Measurements from ENCODE around the gene TNFRSF6B.

TNFRSF6B gene

GRCh38 chr20:63692436-63693082 lies 3.9 kb upstream of the TNFRSF6B start:
- no peak for TF ChIP-seq POLR2A (IDR thresholded peaks at IDR 0.05; ENCODE audit: low read depth, low read length)
- DNase-seq (ENCODE audit: insufficient read length, low spot score) (peak; percentile 46), FAIRE-seq (no peak)

GRCh38 chr20:63693083-63693732 lies 3.2 kb upstream of the TNFRSF6B start:
- TF ChIP-seq POLR2A (IDR thresholded peaks at IDR 0.05; ENCODE audit: low read depth, low read length), result no peak
- no peak for FAIRE-seq
- no peak for DNase-seq (ENCODE audit: insufficient read length, low spot score)

GRCh38 chr20:63693733-63694583 lies 2.5 kb upstream of the TNFRSF6B start:
- TF ChIP-seq POLR2A (IDR thresholded peaks at IDR 0.05; ENCODE audit: low read depth, low read length), result no peak
- DNase-seq (ENCODE audit: insufficient read length, low spot score), result no peak
- no peak for FAIRE-seq

GRCh38 chr20:63694584-63695423 lies 1.6 kb upstream of the TNFRSF6B start:
- TF ChIP-seq POLR2A (IDR thresholded peaks at IDR 0.05; ENCODE audit: low read depth, low read length), result no peak
- FAIRE-seq (no peak), DNase-seq (ENCODE audit: insufficient read length, low spot score) (no peak)

GRCh38 chr20:63695424-63696305 lies 787 bp upstream of the TNFRSF6B start:
- FAIRE-seq, result no peak
- no peak for DNase-seq (ENCODE audit: insufficient read length, low spot score)
- TF ChIP-seq POLR2A (IDR thresholded peaks at IDR 0.05; ENCODE audit: low read depth, low read length), result no peak

GRCh38 chr20:63696306-63696627 lies 185 bp upstream of the TNFRSF6B start:
- TF ChIP-seq POLR2A (IDR thresholded peaks at IDR 0.05; ENCODE audit: low read depth, low read length), result no peak
- DNase-seq (ENCODE audit: insufficient read length, low spot score) (peak; percentile 42), FAIRE-seq (no peak)

- FAIRE-seq, result no peak
- no peak for TF ChIP-seq POLR2A (IDR thresholded peaks at IDR 0.05; ENCODE audit: low read depth, low read length)
- peak; percentile 38 for DNase-seq (ENCODE audit: insufficient read length, low spot score)
These were observed 960 bp downstream of the TNFRSF6B start for GRCh38 chr20:63697357-63697867.

- no peak for DNase-seq (ENCODE audit: insufficient read length, low spot score)
- no peak for FAIRE-seq
- no peak for TF ChIP-seq POLR2A (IDR thresholded peaks at IDR 0.05; ENCODE audit: low read depth, low read length)
These were observed 1.6 kb downstream of the TNFRSF6B start for GRCh38 chr20:63697868-63698545.

GRCh38 chr20:63698739-63699465 lies 2.5 kb downstream of the TNFRSF6B start:
- DNase-seq (ENCODE audit: insufficient read length, low spot score), result peak; percentile 96

GRCh38 chr20:63699466-63700198 lies 3.2 kb downstream of the TNFRSF6B start:
- peak; percentile 31 for DNase-seq (ENCODE audit: insufficient read length, low spot score)

More at GRCh38 chr20:63698739-63699465, 2.5 kb downstream of the TNFRSF6B start:
- no peak for TF ChIP-seq POLR2A (IDR thresholded peaks at IDR 0.05; ENCODE audit: low read depth, low read length)
- no peak for FAIRE-seq

More at GRCh38 chr20:63699466-63700198, 3.2 kb downstream of the TNFRSF6B start:
- no peak for FAIRE-seq
- TF ChIP-seq POLR2A (IDR thresholded peaks at IDR 0.05; ENCODE audit: low read depth, low read length), result no peak

Data from H54 (cell line).